ENCODE data around the gene OSBPL1A.

Gene OSBPL1A

GRCh38 chr18:24126155-24126961 is 271.3 kb downstream of the OSBPL1A start:
- DNase-seq (ENCODE audit: low read depth) = no peak

GRCh38 chr18:24121625-24122024 is 276.0 kb downstream of the OSBPL1A start:
- DNase-seq (ENCODE audit: low read depth) = no peak

DNA sequence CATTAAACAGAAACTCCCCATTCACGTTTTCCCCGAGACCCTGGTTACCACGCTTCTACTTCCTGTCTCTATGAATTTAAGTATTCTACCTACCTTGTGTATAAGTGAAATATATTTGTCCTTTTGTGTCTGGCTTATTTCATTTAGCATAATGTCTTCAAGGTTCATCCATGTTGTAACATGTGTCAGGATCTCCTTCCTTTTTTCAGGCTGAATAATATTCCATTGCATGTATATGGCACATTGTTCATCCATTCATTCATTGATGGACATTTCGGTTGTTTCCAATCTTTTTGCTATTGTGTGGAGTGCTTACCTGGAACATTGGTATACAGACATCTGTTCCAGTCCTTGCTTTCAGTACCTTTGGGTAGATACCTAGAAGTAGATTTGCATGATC is 276.9 kb downstream of the OSBPL1A start:
- DNase-seq (ENCODE audit: low read depth) = no peak

DNA sequence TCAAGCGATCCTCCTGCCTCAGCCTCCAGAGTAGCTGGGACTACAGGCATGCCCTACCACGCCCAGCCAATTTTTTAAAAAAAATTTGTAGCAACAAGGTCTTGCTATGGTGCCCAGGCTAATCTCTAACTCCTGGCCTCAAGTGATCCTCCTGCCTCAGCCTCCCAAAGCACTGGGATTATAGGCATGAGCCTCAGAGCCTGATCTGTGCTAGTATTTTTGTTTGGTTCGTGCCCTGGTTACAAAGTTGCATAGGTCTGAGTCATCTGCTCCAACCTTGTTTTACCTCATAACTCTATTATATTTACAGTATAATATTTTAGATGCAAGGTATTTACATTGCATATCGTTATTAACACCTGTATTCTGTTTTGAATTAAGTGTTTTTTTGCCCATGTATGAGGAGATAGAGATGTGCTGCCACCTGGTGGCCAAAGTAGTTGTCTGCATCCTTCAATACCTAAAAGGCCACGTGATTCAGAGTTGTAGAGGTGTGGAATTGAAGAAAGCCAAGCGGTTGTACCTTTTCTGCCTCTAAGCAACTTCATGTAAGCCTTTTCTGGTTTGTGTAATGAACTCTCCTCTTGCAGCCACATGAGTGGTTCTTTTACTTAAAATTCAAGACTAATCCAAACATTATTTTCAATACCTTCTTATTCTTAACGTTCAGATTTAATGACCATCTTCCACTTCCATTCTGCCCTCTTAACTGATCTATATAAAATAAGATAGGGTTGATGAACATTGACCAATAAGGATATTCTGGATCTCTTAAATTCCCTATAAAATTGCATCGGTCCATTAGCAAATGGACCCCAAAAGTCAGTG is 278.7 kb downstream of the OSBPL1A start:
- DNase-seq (ENCODE audit: low read depth) = peak; percentile 71

- DNase-seq (ENCODE audit: low read depth) = no peak
Measured at GRCh38 chr18:24115628-24116027, 282.0 kb downstream of the OSBPL1A start.

GRCh38 chr18:24114924-24115549 is 282.6 kb downstream of the OSBPL1A start:
- no peak for DNase-seq (ENCODE audit: low read depth)

DNA sequence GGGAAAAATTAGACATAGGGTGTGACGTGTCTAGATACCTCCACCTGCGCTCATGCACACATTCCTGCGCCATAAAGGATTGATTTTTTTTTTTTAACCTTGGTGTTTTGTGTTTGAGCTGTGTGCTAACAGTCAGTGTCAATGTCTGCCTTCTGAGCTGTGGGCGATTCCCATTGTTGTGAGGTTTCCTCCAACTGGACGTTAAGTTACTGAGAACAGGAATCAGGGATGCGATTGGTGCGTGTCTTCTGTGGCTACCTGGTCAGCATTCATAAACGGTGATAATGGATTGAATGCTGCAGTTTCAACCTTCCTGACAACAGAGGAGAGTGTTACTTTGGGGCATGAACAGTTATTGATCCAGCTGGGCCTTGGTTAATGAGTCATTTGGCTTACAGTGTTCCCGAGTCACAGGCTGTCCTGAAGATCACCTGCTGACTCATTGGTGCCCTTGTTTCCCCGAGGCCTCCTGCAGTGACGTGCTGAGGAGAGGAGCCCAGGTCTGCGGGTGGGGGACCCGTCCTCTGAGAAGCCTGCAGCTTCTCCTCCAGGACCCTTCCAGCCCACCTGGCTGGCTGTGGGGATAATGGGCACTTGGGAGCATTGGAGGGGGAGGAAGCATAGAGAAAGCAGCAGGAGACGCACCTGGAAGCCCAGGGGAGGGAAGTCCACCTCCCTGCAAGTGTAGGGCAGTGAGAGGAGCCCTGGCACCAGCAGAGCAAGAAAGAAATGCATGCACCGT is 284.6 kb downstream of the OSBPL1A start:
- no peak for DNase-seq (ENCODE audit: low read depth)

- no peak for DNase-seq (ENCODE audit: low read depth)
Measured at GRCh38 chr18:24112464-24112863, 285.2 kb downstream of the OSBPL1A start.
